ENCODE measurements around the gene FAM200C.

GRCh38 chr5:160349249-160349934 is 50.5 kb downstream of the FAM200C start:
- TF ChIP-seq CTCF (IDR thresholded peaks at IDR 0.05): no peak
- TF ChIP-seq POLR2A (IDR thresholded peaks at IDR 0.05): no peak

Measured in esophagus squamous epithelium (tissue), 4 donors.